Measurements from ENCODE around the gene MRPL24.

The MRPL24 gene

DNA sequence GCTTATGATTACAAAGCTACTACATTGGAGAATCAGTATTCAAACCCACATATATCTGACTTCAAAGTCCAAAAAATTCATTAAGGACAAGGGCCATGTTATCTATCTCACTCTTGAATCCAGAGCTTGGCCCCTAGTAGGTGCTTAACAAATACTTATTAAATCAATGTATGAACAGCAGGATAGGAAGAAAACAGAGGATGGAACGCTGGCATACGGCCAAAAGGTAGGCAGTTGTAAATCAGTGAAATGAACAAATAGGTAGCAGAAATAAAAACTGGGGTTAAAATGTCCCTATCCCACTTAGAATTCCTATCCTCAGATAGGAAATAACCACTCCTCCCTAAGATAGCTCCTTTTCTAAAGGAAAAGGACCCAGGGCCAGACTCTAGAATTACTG lies 2.0 kb downstream of the MRPL24 start:
- Histone ChIP-seq H3K36me3 (ENCODE audit: low read length) (no peaks in the 10 kb centered on the region), H2AFZ (ENCODE audit: low read depth, low read length, severe bottlenecking) (no peak overlapping the region), H3K27ac (ENCODE audit: low read depth, low read length) (no peak overlapping the region), H3K9me2 (replicated peaks; ENCODE audit: insufficient read depth, low read length) (no peaks in the 10 kb centered on the region), H3K4me2 (ENCODE audit: low read depth, low read length, poor library complexity, severe bottlenecking) (no peak overlapping the region), H3K9ac (ENCODE audit: low read length) (no peak overlapping the region), H4K20me1 (ENCODE audit: low read depth, low read length) (no peaks in the 10 kb centered on the region), H3F3A (ENCODE audit: insufficient read depth) (peaks cover 29% of the 10 kb centered on the region), H3K79me2 (ENCODE audit: insufficient read depth, low read length) (peaks cover 15% of the 10 kb centered on the region), H3K4me3 (ENCODE audit: insufficient read depth, low read length, poor library complexity, severe bottlenecking) (no peak overlapping the region), H3K9me3 (ENCODE audit: insufficient read depth, low read length) (no peaks in the 10 kb centered on the region), H3K27me3 (ENCODE audit: low read length) (no peaks in the 10 kb centered on the region)
- no peak for TF ChIP-seq EZH2phosphoT487 (conservative IDR thresholded peaks at IDR 0.05; ENCODE audit: low read length)
- TF ChIP-seq, protein P1, sequence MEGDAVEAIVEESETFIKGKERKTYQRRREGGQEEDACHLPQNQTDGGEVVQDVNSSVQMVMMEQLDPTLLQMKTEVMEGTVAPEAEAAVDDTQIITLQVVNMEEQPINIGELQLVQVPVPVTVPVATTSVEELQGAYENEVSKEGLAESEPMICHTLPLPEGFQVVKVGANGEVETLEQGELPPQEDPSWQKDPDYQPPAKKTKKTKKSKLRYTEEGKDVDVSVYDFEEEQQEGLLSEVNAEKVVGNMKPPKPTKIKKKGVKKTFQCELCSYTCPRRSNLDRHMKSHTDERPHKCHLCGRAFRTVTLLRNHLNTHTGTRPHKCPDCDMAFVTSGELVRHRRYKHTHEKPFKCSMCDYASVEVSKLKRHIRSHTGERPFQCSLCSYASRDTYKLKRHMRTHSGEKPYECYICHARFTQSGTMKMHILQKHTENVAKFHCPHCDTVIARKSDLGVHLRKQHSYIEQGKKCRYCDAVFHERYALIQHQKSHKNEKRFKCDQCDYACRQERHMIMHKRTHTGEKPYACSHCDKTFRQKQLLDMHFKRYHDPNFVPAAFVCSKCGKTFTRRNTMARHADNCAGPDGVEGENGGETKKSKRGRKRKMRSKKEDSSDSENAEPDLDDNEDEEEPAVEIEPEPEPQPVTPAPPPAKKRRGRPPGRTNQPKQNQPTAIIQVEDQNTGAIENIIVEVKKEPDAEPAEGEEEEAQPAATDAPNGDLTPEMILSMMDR (IDR thresholded peaks at IDR 0.05; ENCODE audit: insufficient read depth, low read length, poor library complexity, severe bottlenecking), result no peak

DNA sequence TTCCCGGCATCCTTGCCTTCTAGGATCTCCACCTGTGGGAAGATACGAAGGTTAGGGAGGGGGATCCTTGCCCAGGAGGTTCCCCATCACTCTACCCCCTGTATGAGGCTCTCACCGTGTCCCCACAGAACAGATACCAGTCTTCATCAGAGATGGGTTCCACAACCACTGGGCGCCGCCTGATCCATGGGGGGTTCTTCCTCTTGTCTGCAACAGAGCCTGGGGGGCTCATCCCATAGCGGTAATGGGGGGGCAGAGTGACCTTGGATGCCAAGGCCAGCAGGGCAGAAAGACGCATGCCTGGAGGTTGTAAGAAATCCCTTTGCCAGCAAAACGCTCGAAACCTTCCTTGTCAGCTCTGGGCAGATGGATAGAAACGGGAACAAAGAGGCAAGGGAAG lies 2.5 kb downstream of the MRPL24 start:
- Histone ChIP-seq H3K9ac (ENCODE audit: low read length) (no peak overlapping the region), H3K4me2 (ENCODE audit: low read depth, low read length, poor library complexity, severe bottlenecking) (no peak overlapping the region), H3K27ac (ENCODE audit: low read depth, low read length) (no peak overlapping the region), H3K36me3 (ENCODE audit: low read length) (no peaks in the 10 kb centered on the region), H4K20me1 (ENCODE audit: low read depth, low read length) (no peaks in the 10 kb centered on the region), H2AFZ (ENCODE audit: low read depth, low read length, severe bottlenecking) (no peak overlapping the region), H3K27me3 (ENCODE audit: low read length) (no peaks in the 10 kb centered on the region), H3K4me3 (ENCODE audit: insufficient read depth, low read length, poor library complexity, severe bottlenecking) (no peak overlapping the region), H3K9me3 (ENCODE audit: insufficient read depth, low read length) (no peaks in the 10 kb centered on the region), H3K79me2 (ENCODE audit: insufficient read depth, low read length) (peaks cover 15% of the 10 kb centered on the region), H3F3A (ENCODE audit: insufficient read depth) (peaks cover 29% of the 10 kb centered on the region), H3K9me2 (replicated peaks; ENCODE audit: insufficient read depth, low read length) (no peaks in the 10 kb centered on the region)
- TF ChIP-seq, protein P1 (IDR thresholded peaks at IDR 0.05; ENCODE audit: insufficient read depth, low read length, poor library complexity, severe bottlenecking), result no peak
- no peak for TF ChIP-seq EZH2phosphoT487 (conservative IDR thresholded peaks at IDR 0.05; ENCODE audit: low read length)

DNA sequence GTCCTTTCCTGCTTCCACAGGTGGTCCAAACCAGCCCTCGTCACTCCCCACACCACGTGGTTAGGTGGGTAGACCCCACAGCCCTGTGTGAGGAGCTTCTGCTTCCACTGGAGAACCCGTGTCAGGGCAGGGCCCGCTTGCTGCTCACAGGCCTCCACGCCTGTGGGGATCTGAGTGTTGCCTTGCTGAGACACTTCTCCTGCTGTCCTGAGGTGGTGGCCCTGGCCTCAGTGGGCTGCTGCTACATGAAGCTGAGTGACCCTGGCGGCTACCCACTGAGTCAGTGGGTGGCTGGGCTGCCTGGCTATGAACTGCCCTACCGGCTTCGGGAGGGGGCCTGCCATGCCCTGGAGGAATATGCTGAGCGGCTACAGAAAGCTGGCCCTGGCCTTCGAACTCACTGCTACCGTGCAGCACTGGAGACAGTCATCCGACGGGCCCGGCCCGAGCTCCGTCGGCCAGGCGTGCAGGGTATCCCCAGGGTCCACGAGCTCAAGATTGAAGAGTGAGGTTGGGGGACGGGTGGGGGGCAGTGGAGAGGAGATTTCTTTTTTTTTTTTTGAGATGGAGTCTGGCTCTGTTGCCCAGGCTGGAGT lies 6.8 kb downstream of the MRPL24 start:
- Histone ChIP-seq H3K27me3 (ENCODE audit: low read length) (no peaks in the 10 kb centered on the region), H3K9me3 (ENCODE audit: insufficient read depth, low read length) (no peaks in the 10 kb centered on the region), H3K9ac (ENCODE audit: low read length) (no peak overlapping the region), H3K79me2 (ENCODE audit: insufficient read depth, low read length) (peaks cover 8% of the 10 kb centered on the region), H3K4me3 (ENCODE audit: insufficient read depth, low read length, poor library complexity, severe bottlenecking) (no peak overlapping the region), H3K27ac (ENCODE audit: low read depth, low read length) (no peak overlapping the region), H2AFZ (ENCODE audit: low read depth, low read length, severe bottlenecking) (no peak overlapping the region), H3K4me2 (ENCODE audit: low read depth, low read length, poor library complexity, severe bottlenecking) (no peak overlapping the region), H3K36me3 (ENCODE audit: low read length) (no peaks in the 10 kb centered on the region), H4K20me1 (ENCODE audit: low read depth, low read length) (no peaks in the 10 kb centered on the region), H3K9me2 (replicated peaks; ENCODE audit: insufficient read depth, low read length) (no peaks in the 10 kb centered on the region), H3F3A (ENCODE audit: insufficient read depth) (peaks cover 4% of the 10 kb centered on the region; the same call in 1 of the 2 replicates)
- no peak for TF ChIP-seq EZH2phosphoT487 (conservative IDR thresholded peaks at IDR 0.05; ENCODE audit: low read length)
- TF ChIP-seq, protein P1 (IDR thresholded peaks at IDR 0.05; ENCODE audit: insufficient read depth, low read length, poor library complexity, severe bottlenecking), result no peak
